Activated T-cell treated with anti-CD3 and anti-CD28 coated beads, Interleukin-2, amount 50 U/mL, for 4 hours (primary cell): ENCODE measurements around the gene TNFRSF13B. TPM values are rescaled to one million over a fixed set of nuclear protein-coding genes. Genes with fewer than 3 reads are reported as not detected.
"Not testable (repeated sequence)": the region's sequence is repeated elsewhere in the genome, so short reads cannot be mapped to it uniquely, and the experiment has no call there.

Experiments
- ATAC-seq, 2 donors: fragments of 200-7000 bp; cut with Tn5 transposase; one replicate each; pipeline ENCODE4 v1.10.0; 2021
- DNase-seq: peaks from one replicate; pipeline ENCODE4 v3.0.0-alpha.2; 2020
- H3K27me3 Mint-ChIP-seq: one replicate; pipeline ENCODE4 v1.8.0; 2021; ENCODE audit warnings: low read depth, mixed read lengths
- H3K36me3 Mint-ChIP-seq: one replicate; pipeline ENCODE4 v1.8.0; 2022; ENCODE audit warnings: mixed read lengths; ENCODE audit not compliant: insufficient read depth
- H3K4me1 Mint-ChIP-seq: one replicate; pipeline ENCODE4 v1.8.0; 2021; ENCODE audit warnings: low read depth, mixed read lengths
- H3K4me3 Mint-ChIP-seq: one replicate; pipeline ENCODE4 v1.8.0; 2021; ENCODE audit warnings: mild to moderate bottlenecking, moderate library complexity, mixed read lengths
- H3K9me3 Mint-ChIP-seq: one replicate; pipeline ENCODE4 v1.8.0; 2021; ENCODE audit warnings: mixed read lengths
- total RNA-seq, 3 donors: library from RNA; stranded (reverse); gene quantifications; one replicate each; pipeline ENCODE4 v1.2.1, GENCODE V29; 2021

TNFRSF13B gene
- total RNA-seq, 3 donors from 2014 or later, result 0.30 TPM; not detected in 2

GRCh38 chr17:16997514-16998429 is 25.9 kb upstream of the TNFRSF13B start:
- no peaks in the 10 kb centered on the region for H3K27me3 Mint-ChIP-seq
- H3K4me1 Mint-ChIP-seq, result no peaks in the 10 kb centered on the region
- DNase-seq (peak; percentile 71), ATAC-seq (peak in 1 of 2 donors; percentile 90)
- H3K4me3 Mint-ChIP-seq, result no peak overlapping the region
- H3K36me3 Mint-ChIP-seq, result no peaks in the 10 kb centered on the region
- no peaks in the 10 kb centered on the region for H3K9me3 Mint-ChIP-seq

DNA sequence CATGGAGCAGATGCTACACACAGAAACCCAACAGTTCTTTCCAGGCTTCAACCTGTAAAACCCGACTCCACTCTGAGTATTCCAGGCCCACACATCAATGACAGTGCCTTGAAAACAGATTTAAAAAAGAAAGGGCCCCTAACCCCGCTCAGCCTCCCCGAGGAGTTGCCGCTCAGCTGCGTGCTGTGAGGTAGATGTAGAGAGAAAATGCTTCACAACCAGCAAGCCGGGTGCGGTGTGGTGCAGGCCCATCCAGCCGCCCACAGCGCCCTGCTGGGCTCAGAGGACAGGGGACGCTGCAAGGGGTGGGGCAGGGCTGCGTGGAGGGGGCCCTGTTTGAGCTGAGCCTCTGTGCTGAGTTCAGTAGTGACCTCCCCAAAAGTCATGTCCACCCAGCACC is 24.8 kb upstream of the TNFRSF13B start:
- ATAC-seq, H3K27me3 Mint-ChIP-seq, H3K4me1 Mint-ChIP-seq, H3K4me3 Mint-ChIP-seq, H3K36me3 Mint-ChIP-seq, DNase-seq, H3K9me3 Mint-ChIP-seq: not testable (repeated sequence)

DNA sequence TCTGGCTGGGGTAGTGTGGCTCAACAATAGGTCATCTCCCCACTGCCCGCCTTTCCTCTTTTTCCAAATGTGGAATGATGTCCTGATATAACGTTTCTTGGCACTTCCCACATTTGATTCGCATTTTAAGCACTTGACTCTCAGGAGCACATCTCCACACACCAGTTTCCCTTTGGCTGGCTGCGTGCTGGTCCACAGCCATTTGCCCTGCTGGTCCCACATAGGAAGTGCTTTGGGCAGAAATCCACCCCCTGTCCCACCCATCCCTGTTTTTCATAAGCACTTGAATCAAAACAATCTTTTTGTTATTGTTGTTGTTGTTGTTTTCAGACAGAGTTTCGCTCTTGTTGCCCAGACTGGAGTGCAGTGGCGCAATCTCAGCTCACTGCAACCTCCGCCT is 24.0 kb upstream of the TNFRSF13B start:
- ATAC-seq, result no peak
- Mint-ChIP-seq H3K4me1 (peaks cover 5% of the 10 kb centered on the region), H3K4me3 (no peak overlapping the region), H3K27me3 (no peaks in the 10 kb centered on the region), H3K9me3 (no peaks in the 10 kb centered on the region), H3K36me3 (no peaks in the 10 kb centered on the region)
- DNase-seq, result no peak

DNA sequence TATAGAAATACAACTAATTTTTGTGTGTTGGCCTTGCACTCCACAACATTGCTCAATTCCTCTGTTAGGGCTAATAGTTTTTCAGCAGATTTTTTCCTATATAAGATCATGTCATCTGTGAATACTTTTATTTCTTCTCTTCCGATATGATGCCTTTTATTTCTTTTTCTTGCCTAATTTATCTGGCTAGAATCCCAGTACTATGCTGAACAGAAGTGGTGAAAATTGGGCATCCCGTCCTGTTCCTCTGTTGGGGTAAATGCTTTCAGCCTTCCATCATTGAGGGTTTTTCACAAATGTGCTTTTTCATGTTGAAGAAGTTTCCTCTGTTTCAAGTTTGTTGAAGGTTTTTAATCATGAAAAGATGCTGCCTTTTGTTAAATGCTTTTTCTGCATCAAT is 22.7 kb upstream of the TNFRSF13B start:
- no peaks in the 10 kb centered on the region for H3K9me3 Mint-ChIP-seq
- DNase-seq (no peak), ATAC-seq (no peak)
- H3K27me3 Mint-ChIP-seq, result no peaks in the 10 kb centered on the region
- peaks cover 17% of the 10 kb centered on the region for H3K4me1 Mint-ChIP-seq
- H3K36me3 Mint-ChIP-seq, result no peaks in the 10 kb centered on the region
- H3K4me3 Mint-ChIP-seq, result no peak overlapping the region

GRCh38 chr17:16991349-16992009 is 19.6 kb upstream of the TNFRSF13B start:
- peak; percentile 47 to 59 for ATAC-seq
- no peaks in the 10 kb centered on the region for H3K9me3 Mint-ChIP-seq
- H3K36me3 Mint-ChIP-seq, result no peaks in the 10 kb centered on the region
- H3K4me3 Mint-ChIP-seq, result no peak overlapping the region
- peaks cover 37% of the 10 kb centered on the region for H3K4me1 Mint-ChIP-seq
- H3K27me3 Mint-ChIP-seq, result no peaks in the 10 kb centered on the region
- peak; percentile 80 for DNase-seq

DNA sequence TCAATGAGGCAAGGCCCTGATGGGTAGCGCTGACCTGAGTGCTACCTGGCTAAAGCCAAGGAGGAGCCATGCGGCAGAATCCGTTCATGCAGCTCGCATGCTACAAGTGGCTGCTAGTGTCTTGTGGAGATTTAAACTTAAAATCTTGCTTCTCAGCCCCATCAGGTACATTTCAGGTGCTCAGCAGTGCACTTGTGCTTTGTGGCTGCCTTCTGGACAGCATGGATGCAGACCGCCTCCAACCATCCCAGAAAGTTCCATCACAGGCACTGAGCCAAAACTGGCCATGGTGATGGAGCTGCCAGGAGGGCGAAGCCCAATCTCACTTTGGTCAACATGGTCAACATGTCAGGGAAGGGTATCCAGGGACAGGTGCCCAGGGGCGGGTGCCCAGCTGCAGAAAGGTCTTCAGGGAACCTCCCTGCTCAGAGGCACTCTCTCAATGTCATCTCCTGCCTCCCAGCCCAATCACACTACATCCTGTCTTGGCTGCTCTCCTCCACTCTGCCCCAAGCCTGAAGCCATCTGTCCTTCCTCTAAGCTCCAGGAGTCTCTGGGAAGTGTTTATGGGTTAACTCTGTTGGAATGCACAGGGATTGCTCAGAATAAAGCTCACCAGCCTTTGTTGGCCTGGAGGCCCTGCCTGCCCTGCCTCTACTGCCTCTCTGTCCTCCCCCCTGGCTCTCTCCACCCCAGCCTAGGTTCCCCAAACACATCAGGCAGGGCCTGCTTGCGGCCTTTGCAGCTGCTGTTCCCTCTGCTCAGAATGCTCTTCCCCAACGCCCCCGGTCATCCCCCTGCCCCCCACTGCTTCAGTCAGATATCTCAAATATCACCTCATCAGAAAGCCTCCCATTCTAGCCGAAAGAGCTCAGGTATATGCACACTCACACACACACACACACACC is 18.3 kb upstream of the TNFRSF13B start:
- Mint-ChIP-seq H3K4me3 (no peak overlapping the region), H3K36me3 (no peaks in the 10 kb centered on the region), H3K9me3 (no peaks in the 10 kb centered on the region), H3K4me1 (peaks cover 37% of the 10 kb centered on the region), H3K27me3 (no peaks in the 10 kb centered on the region)
- DNase-seq (no peak), ATAC-seq (no peak)

- DNase-seq (no peak), ATAC-seq (peak; percentile 12 to 21)
- Mint-ChIP-seq H3K9me3 (no peaks in the 10 kb centered on the region), H3K4me3 (peak overlapping the region; percentile 48), H3K27me3 (no peaks in the 10 kb centered on the region), H3K4me1 (peaks cover 37% of the 10 kb centered on the region), H3K36me3 (no peaks in the 10 kb centered on the region)
Observed at GRCh38 chr17:16989230-16989952, 17.5 kb upstream of the TNFRSF13B start.

GRCh38 chr17:16988749-16989229 is 16.9 kb upstream of the TNFRSF13B start:
- peak overlapping the region; percentile 48 for H3K4me3 Mint-ChIP-seq

DNA sequence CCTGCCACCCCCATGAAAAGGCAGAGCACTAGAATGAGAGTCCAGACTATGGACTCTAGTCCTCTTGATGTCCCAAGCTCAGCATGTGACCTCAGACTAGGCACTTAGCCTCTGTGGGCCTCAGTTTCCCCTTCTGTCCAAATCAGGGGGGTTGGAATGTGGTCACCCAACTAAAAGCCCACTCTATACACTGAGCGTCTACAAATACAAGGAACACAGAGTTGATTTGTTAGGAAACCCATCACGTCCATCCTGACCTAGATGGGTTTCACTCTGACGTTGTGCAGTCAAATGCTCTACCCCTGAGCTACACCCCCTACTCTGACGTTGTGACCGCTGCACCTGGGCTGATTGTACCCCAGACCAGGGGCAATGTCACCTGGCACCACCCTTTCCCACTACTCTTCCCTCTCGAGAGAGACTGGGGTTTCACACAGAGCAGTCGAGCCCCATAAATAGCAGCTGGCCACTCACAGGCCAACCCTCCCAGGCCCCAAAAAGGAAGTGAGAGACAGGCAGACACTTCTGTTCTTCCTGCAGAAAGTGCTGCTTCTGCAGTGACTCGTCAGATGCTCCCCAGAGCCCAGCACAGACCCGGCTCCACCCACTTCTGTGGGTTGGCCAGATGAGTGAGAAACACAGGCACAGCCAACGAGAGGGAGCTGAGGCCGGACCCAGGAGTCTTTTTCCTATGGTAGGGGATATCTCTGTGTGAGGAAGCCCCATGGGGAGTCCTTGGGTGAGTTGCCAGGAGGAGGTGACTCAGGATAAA is 16.1 kb upstream of the TNFRSF13B start:
- Mint-ChIP-seq H3K27me3 (no peaks in the 10 kb centered on the region), H3K9me3 (no peaks in the 10 kb centered on the region), H3K4me3 (peak overlapping the region; percentile 48), H3K4me1 (peaks cover 37% of the 10 kb centered on the region), H3K36me3 (no peaks in the 10 kb centered on the region)
- ATAC-seq (peak; percentile 72 to 87), DNase-seq (peak; percentile 38)

More at GRCh38 chr17:16988749-16989229, 16.9 kb upstream of the TNFRSF13B start:
- no peaks in the 10 kb centered on the region for H3K9me3 Mint-ChIP-seq
- ATAC-seq, result peak; percentile 9 to 20
- no peak for DNase-seq
- H3K27me3 Mint-ChIP-seq, result no peaks in the 10 kb centered on the region
- peaks cover 37% of the 10 kb centered on the region for H3K4me1 Mint-ChIP-seq
- H3K36me3 Mint-ChIP-seq, result no peaks in the 10 kb centered on the region

DNA sequence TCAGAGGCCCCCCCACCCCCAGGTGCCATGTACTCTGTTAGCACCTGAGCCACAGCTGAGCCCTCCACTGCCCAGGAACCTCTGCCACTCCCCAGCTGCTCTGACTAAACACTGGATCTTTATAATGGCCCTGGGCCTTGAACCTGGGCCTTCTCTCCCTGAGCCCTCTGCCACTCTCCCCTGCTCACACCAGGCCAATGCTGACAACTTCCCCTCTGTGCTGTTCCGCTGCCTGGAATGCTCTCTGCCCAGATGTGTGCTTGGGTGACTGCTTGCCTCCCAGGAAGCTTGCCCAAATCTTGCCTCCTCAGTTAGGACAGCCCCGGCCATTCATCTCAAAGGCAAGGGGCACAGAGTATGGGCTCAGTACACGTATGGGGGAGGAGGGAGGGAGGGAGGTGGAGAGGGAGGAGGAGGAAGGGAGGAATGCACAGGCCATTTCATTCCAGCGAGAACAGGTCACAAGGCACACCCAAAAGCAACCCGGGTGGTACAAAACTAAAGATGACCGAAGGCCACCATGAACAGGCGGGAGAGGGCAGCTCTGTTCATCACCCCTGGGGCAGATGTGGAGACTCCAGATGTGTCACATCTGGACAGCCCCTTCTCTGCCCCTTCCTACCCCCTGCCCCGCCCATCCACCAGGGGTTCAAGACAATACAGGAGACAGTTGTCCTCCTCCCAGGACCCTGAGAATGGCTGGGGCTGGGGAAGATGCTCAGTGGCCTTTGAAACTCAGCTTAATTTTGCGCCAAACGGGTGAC is 15.3 kb upstream of the TNFRSF13B start:
- Mint-ChIP-seq H3K4me1 (peaks cover 37% of the 10 kb centered on the region), H3K36me3 (no peaks in the 10 kb centered on the region), H3K27me3 (no peaks in the 10 kb centered on the region), H3K4me3 (no peak overlapping the region), H3K9me3 (no peaks in the 10 kb centered on the region)
- no peak for ATAC-seq
- no peak for DNase-seq

DNA sequence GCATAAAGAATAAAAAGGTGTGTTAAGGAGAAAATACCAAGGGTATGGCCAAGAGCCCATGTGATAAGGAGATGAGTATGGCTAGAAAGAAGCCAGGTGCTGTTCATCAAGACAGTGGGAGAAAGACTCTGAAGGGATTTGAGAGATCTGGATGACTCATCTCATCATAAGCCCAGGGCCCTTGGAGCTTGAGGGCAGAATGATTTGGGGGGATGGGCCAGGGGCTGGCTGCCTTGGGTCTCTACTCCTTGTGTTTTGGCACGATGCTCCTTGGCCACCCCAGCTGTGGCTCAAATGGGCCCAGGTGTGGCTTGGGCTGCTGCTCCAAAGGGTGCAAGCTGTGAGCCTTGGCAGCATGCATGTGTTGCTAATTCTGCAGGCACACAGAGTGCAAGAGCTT is 14.5 kb upstream of the TNFRSF13B start:
- no peaks in the 10 kb centered on the region for H3K9me3 Mint-ChIP-seq
- peaks cover 34% of the 10 kb centered on the region for H3K4me1 Mint-ChIP-seq
- H3K36me3 Mint-ChIP-seq, result no peaks in the 10 kb centered on the region
- no peak overlapping the region for H3K4me3 Mint-ChIP-seq
- DNase-seq (no peak), ATAC-seq (no peak)
- H3K27me3 Mint-ChIP-seq, result no peaks in the 10 kb centered on the region

GRCh38 chr17:16981928-16982327 is 10.0 kb upstream of the TNFRSF13B start:
- ATAC-seq, result no peak
- Mint-ChIP-seq H3K36me3 (no peaks in the 10 kb centered on the region), H3K27me3 (no peaks in the 10 kb centered on the region), H3K4me3 (no peak overlapping the region), H3K9me3 (no peaks in the 10 kb centered on the region), H3K4me1 (no peaks in the 10 kb centered on the region)
- no peak for DNase-seq
